ENCODE data around the gene LELP1. TPM values are rescaled to one million over a fixed set of nuclear protein-coding genes. Genes with fewer than 3 reads are reported as not detected.

The LELP1 gene
- total RNA-seq (2021) (not detected in 2 replicates), Bru-seq, nascent RNA (not detected), BruChase-seq, experiment 1, labeled RNA remaining after a 2-hour chase (not detected), BruChase-seq, experiment 2, labeled RNA remaining after a 6-hour chase (not detected)
- long read RNA-seq = 0 reads

DNA sequence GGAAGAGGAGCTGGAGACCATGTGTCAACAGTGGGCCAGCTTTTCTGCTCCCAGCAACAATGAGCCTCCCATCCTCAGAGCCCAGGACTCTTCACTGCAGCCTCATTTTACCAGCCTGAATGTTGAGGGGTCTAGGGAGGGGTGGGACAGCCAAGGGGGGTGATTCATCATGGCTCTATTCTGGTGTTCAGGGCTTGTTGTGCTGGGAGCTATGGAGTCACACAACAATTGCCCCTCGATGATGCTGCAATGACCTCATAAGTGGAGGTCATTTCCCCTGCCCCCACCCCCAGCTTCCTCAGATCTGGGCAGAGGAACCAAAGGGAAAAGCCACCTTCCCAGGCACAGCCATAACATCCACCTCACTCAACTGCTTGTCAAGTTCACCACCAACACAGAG is at the start of gene LELP1:
TSS of gene LELP1 (plus strand) at position 301 of the 400 bp plus-strand sequence. CDS start 1,278 bp downstream, outside the sequence.
- no peak for DNase-seq (ENCODE audit: low spot score)

DNA sequence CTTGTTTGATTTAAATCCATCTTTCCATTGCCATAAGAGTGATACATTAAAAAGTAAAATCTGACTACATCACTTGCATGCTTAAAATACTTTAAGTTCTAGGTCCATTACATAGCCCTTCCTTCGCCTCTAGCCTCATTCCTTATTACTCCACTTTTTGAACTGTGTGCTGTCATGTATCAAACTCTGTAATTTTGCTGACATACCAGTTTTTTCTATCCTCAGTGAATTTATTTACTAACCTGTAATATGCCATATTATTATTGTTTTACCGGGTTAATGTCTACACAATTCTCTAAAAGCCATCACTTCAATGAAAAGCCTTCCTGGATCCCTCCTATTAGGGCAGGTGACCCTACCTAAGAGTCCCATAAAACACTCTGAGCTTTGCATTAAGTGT is 47.7 kb upstream of the LELP1 start:
- no peaks in the 10 kb centered on the region for H3K4me1 ChIP-seq (ENCODE audit: insufficient read depth, low read length, poor library complexity, severe bottlenecking)
- no TSS peak for BruUV-seq (replicated peaks)
- CTCF ChIA-PET = no interaction called here
- TF ChIP-seq EZH2 (IDR thresholded peaks at IDR 0.05; ENCODE audit: borderline replicate concordance, low read depth, low read length, poor library complexity, severe bottlenecking) = no peak
- TF ChIP-seq, protein P1, sequence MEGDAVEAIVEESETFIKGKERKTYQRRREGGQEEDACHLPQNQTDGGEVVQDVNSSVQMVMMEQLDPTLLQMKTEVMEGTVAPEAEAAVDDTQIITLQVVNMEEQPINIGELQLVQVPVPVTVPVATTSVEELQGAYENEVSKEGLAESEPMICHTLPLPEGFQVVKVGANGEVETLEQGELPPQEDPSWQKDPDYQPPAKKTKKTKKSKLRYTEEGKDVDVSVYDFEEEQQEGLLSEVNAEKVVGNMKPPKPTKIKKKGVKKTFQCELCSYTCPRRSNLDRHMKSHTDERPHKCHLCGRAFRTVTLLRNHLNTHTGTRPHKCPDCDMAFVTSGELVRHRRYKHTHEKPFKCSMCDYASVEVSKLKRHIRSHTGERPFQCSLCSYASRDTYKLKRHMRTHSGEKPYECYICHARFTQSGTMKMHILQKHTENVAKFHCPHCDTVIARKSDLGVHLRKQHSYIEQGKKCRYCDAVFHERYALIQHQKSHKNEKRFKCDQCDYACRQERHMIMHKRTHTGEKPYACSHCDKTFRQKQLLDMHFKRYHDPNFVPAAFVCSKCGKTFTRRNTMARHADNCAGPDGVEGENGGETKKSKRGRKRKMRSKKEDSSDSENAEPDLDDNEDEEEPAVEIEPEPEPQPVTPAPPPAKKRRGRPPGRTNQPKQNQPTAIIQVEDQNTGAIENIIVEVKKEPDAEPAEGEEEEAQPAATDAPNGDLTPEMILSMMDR (conservative IDR thresholded peaks at IDR 0.05; ENCODE audit: low read depth, low read length) = no peak
- no peak for DNase-seq (ENCODE audit: low spot score)
- POLR2A ChIA-PET (ENCODE audit: low non-redundant PET) = no interaction called here
- no peak overlapping the region for H3K4me3 ChIP-seq (ENCODE audit: low read depth, low read length, poor library complexity, severe bottlenecking)
- H3K27me3 ChIP-seq (replicated peaks; ENCODE audit: insufficient read depth, low read depth, low read length, poor library complexity) = peaks cover 30% of the 10 kb centered on the region
- H3K36me3 ChIP-seq (ENCODE audit: insufficient read depth, low read length, poor library complexity, severe bottlenecking) = no peaks in the 10 kb centered on the region
- no peak overlapping the region for H3K27ac ChIP-seq (ENCODE audit: low read depth, low read length, poor library complexity, severe bottlenecking)
- intact Hi-C loops (cut with micrococcal nuclease; ENCODE audit: unreplicated experiment) = no loop called here
- H3K9me3 ChIP-seq (ENCODE audit: low read depth, low read length, poor library complexity, severe bottlenecking) = peaks cover 4% of the 10 kb centered on the region

More for the DNA sequence above, at the start of gene LELP1:
- ChIA-PET POLR2A (ENCODE audit: low non-redundant PET) (no interaction called here), CTCF (no interaction called here)
- peaks cover 58% of the 10 kb centered on the region for H3K27me3 ChIP-seq (replicated peaks; ENCODE audit: insufficient read depth, low read depth, low read length, poor library complexity)
- no peaks in the 10 kb centered on the region for H3K9me3 ChIP-seq (ENCODE audit: low read depth, low read length, poor library complexity, severe bottlenecking)
- intact Hi-C loops (cut with micrococcal nuclease; ENCODE audit: unreplicated experiment) = no loop called here
- no peaks in the 10 kb centered on the region for H3K36me3 ChIP-seq (ENCODE audit: insufficient read depth, low read length, poor library complexity, severe bottlenecking)
- no peak within 1 kb of the TSS for H3K27ac ChIP-seq (ENCODE audit: low read depth, low read length, poor library complexity, severe bottlenecking)
- H3K4me3 ChIP-seq (ENCODE audit: low read depth, low read length, poor library complexity, severe bottlenecking) = no peak within 1 kb of the TSS
- TF ChIP-seq EZH2 (IDR thresholded peaks at IDR 0.05; ENCODE audit: borderline replicate concordance, low read depth, low read length, poor library complexity, severe bottlenecking) = no peak
- TF ChIP-seq, protein P1 (conservative IDR thresholded peaks at IDR 0.05; ENCODE audit: low read depth, low read length) = no peak
- no peaks in the 10 kb centered on the region for H3K4me1 ChIP-seq (ENCODE audit: insufficient read depth, low read length, poor library complexity, severe bottlenecking)
- BruUV-seq (replicated peaks) = no TSS peak

GRCh38 chr1:153168686-153169085 is 34.5 kb upstream of the LELP1 start:
- no peak overlapping the region for H3K27ac ChIP-seq (ENCODE audit: low read depth, low read length, poor library complexity, severe bottlenecking)
- H3K27me3 ChIP-seq (replicated peaks; ENCODE audit: insufficient read depth, low read depth, low read length, poor library complexity) = peaks cover 61% of the 10 kb centered on the region
- BruUV-seq (replicated peaks) = no TSS peak
- intact Hi-C loops (cut with micrococcal nuclease; ENCODE audit: unreplicated experiment) = no loop called here
- POLR2A ChIA-PET (ENCODE audit: low non-redundant PET) = no interaction called here
- DNase-seq (ENCODE audit: low spot score) = no peak
- H3K4me1 ChIP-seq (ENCODE audit: insufficient read depth, low read length, poor library complexity, severe bottlenecking) = no peaks in the 10 kb centered on the region
- no peaks in the 10 kb centered on the region for H3K9me3 ChIP-seq (ENCODE audit: low read depth, low read length, poor library complexity, severe bottlenecking)
- TF ChIP-seq, protein P1 (conservative IDR thresholded peaks at IDR 0.05; ENCODE audit: low read depth, low read length) = no peak
- TF ChIP-seq EZH2 (IDR thresholded peaks at IDR 0.05; ENCODE audit: borderline replicate concordance, low read depth, low read length, poor library complexity, severe bottlenecking) = no peak
- CTCF ChIA-PET = no interaction called here
- no peaks in the 10 kb centered on the region for H3K36me3 ChIP-seq (ENCODE audit: insufficient read depth, low read length, poor library complexity, severe bottlenecking)
- no peak overlapping the region for H3K4me3 ChIP-seq (ENCODE audit: low read depth, low read length, poor library complexity, severe bottlenecking)
